MM.1S (cell line): Measurements from ENCODE around the gene DPH7.

Source experiments
- EZH2 ChIP-seq: fragments of 300-600 bp; sonication (generic); optimal IDR thresholded peaks from 2 replicates; pipeline ENCODE3; 2017; ENCODE audit warnings: low read depth, mild to moderate bottlenecking, antibody characterized with exemption, low read length, mixed read lengths
- TF ChIP-seq, protein P1 (sequence below): fragments of 300-600 bp; sonication (generic); IDR thresholded peaks from 2 replicates; pipeline ENCODE4 v1.5.1; 2016; ENCODE audit warnings: antibody characterized with exemption, low read length, mixed read lengths

DNA sequence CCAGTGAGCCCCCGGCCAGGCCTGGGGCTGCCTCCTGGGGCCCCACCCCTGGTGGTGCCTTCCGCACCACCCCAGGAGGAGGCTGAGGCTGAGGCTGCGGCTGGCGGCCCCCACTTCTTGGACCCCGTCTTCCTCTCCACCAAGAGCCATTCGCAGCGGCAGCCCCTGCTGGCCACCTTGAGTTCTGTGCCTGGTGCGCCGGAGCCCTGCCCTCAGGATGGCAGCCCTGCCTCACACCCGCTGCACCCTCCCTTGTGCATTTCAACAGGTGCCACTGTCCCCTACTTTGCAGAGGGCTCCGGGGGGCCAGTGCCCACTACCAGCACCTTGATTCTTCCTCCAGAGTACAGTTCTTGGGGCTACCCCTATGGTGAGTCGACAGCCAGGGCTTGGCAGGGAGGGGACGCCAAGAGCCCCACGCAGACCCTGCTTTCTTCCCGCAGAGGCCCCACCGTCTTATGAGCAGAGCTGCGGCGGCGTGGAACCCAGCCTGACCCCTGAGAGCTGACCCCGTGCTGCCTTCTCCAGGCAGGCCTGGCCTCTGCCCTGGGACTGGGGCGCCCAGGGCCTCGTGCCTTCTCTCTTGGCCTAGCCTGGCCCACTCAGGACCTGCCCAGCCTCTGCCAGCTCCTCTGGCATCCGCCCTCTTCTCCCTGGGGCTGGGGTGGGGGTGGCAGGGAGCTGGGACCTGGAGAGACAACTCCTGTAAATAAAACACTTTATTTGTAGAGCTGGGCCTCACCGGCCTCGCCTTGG lies 36.1 kb upstream of the DPH7 start:
- TF ChIP-seq EZH2: no peak
- TF ChIP-seq, protein P1, sequence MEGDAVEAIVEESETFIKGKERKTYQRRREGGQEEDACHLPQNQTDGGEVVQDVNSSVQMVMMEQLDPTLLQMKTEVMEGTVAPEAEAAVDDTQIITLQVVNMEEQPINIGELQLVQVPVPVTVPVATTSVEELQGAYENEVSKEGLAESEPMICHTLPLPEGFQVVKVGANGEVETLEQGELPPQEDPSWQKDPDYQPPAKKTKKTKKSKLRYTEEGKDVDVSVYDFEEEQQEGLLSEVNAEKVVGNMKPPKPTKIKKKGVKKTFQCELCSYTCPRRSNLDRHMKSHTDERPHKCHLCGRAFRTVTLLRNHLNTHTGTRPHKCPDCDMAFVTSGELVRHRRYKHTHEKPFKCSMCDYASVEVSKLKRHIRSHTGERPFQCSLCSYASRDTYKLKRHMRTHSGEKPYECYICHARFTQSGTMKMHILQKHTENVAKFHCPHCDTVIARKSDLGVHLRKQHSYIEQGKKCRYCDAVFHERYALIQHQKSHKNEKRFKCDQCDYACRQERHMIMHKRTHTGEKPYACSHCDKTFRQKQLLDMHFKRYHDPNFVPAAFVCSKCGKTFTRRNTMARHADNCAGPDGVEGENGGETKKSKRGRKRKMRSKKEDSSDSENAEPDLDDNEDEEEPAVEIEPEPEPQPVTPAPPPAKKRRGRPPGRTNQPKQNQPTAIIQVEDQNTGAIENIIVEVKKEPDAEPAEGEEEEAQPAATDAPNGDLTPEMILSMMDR: no peak
